8988T (cell line): ENCODE results near the gene GMCL1.
"Not testable (repeated sequence)": the region's sequence is repeated elsewhere in the genome, so short reads cannot be mapped to it uniquely, and the experiment has no call there.

ENCODE experiments used
- DNase-seq: peaks from one replicate; pipeline ENCODE4 v3.0.0; 2011

The GMCL1 gene

GRCh38 chr2:69810550-69810949 lies 18.9 kb upstream of the GMCL1 start:
- DNase-seq, result no peak

- DNase-seq, result no peak
Observed at GRCh38 chr2:69811018-69811417, 18.4 kb upstream of the GMCL1 start.

GRCh38 chr2:69811591-69811990 lies 17.9 kb upstream of the GMCL1 start:
- no peak for DNase-seq

GRCh38 chr2:69815717-69816116 lies 13.7 kb upstream of the GMCL1 start:
- DNase-seq, result no peak

GRCh38 chr2:69816923-69817542 lies 12.4 kb upstream of the GMCL1 start:
- no peak for DNase-seq

GRCh38 chr2:69817729-69818501 lies 11.5 kb upstream of the GMCL1 start:
- no peak for DNase-seq

GRCh38 chr2:69827796-69828540 lies 1.5 kb upstream of the GMCL1 start:
- DNase-seq, result no peak

GRCh38 chr2:69828938-69829255 lies 563 bp upstream of the GMCL1 start:
- no peak for DNase-seq

GRCh38 chr2:69830045-69830905 lies 815 bp downstream of the GMCL1 start:
- no peak for DNase-seq

- DNase-seq, result not testable (repeated sequence)
Observed at GRCh38 chr2:69830906-69831241, 1.4 kb downstream of the GMCL1 start.

GRCh38 chr2:69831354-69831905 lies 2.0 kb downstream of the GMCL1 start:
- no peak for DNase-seq

- no peak for DNase-seq
Observed at GRCh38 chr2:69833752-69834151, 4.3 kb downstream of the GMCL1 start.

- DNase-seq, result no peak
Observed at GRCh38 chr2:69835666-69836065, 6.2 kb downstream of the GMCL1 start.

- DNase-seq, result no peak
Observed at GRCh38 chr2:69836316-69836715, 6.9 kb downstream of the GMCL1 start.

GRCh38 chr2:69837533-69837932 lies 8.1 kb downstream of the GMCL1 start:
- DNase-seq, result no peak

GRCh38 chr2:69843993-69844392 lies 14.5 kb downstream of the GMCL1 start:
- no peak for DNase-seq

GRCh38 chr2:69844560-69844959 lies 15.1 kb downstream of the GMCL1 start:
- no peak for DNase-seq

- no peak for DNase-seq
Observed at GRCh38 chr2:69846182-69847067, 17.0 kb downstream of the GMCL1 start.

GRCh38 chr2:69847068-69847828 lies 17.8 kb downstream of the GMCL1 start:
- no peak for DNase-seq

- no peak for DNase-seq
Observed at GRCh38 chr2:69848186-69848790, 18.8 kb downstream of the GMCL1 start.

GRCh38 chr2:69858261-69858660 lies 28.8 kb downstream of the GMCL1 start:
- no peak for DNase-seq
